GM04503 (cell line): ENCODE data around the gene RNF157.
"Not testable (repeated sequence)": the region's sequence is repeated elsewhere in the genome, so short reads cannot be mapped to it uniquely, and the experiment has no call there.

ENCODE experiments used
- DNase-seq: peaks from one replicate; pipeline ENCODE4 v3.0.0-alpha.2; 2012; ENCODE audit warnings: low read depth

The RNF157 gene

GRCh38 chr17:76234354-76234679 is 6.0 kb downstream of the RNF157 start:
- DNase-seq, result no peak

GRCh38 chr17:76233588-76234353 is 6.5 kb downstream of the RNF157 start:
- no peak for DNase-seq

GRCh38 chr17:76232342-76232741 is 8.0 kb downstream of the RNF157 start:
- DNase-seq, result peak; percentile 86

GRCh38 chr17:76226749-76227148 is 13.5 kb downstream of the RNF157 start:
- not testable (repeated sequence) for DNase-seq

- not testable (repeated sequence) for DNase-seq
Measured at GRCh38 chr17:76225373-76226086, 14.8 kb downstream of the RNF157 start.

GRCh38 chr17:76223802-76224201 is 16.5 kb downstream of the RNF157 start:
- no peak for DNase-seq

GRCh38 chr17:76219670-76220383 is 20.5 kb downstream of the RNF157 start:
- DNase-seq, result no peak

- no peak for DNase-seq
Measured at GRCh38 chr17:76217081-76217480, 23.2 kb downstream of the RNF157 start.

GRCh38 chr17:76213491-76213890 is 26.8 kb downstream of the RNF157 start:
- no peak for DNase-seq

- DNase-seq, result no peak
Measured at GRCh38 chr17:76208120-76208519, 32.2 kb downstream of the RNF157 start.

- no peak for DNase-seq
Measured at GRCh38 chr17:76207275-76208059, 32.8 kb downstream of the RNF157 start.

- not testable (repeated sequence) for DNase-seq
Measured at GRCh38 chr17:76205542-76206144, 34.6 kb downstream of the RNF157 start.

- peak; percentile 40 for DNase-seq
Measured at GRCh38 chr17:76204277-76204676, 36.0 kb downstream of the RNF157 start.

GRCh38 chr17:76200354-76200753 is 39.9 kb downstream of the RNF157 start:
- DNase-seq, result no peak

GRCh38 chr17:76199469-76199868 is 40.8 kb downstream of the RNF157 start:
- no peak for DNase-seq

GRCh38 chr17:76198702-76199101 is 41.6 kb downstream of the RNF157 start:
- DNase-seq, result no peak

- no peak for DNase-seq
Measured at GRCh38 chr17:76197911-76198310, 42.4 kb downstream of the RNF157 start.

GRCh38 chr17:76196675-76197074 is 43.6 kb downstream of the RNF157 start:
- DNase-seq, result no peak

- no peak for DNase-seq
Measured at GRCh38 chr17:76195281-76196096, 44.8 kb downstream of the RNF157 start.

GRCh38 chr17:76193591-76193990 is 46.7 kb downstream of the RNF157 start:
- no peak for DNase-seq

- no peak for DNase-seq
Measured at GRCh38 chr17:76191896-76192295, 48.4 kb downstream of the RNF157 start.
